A673 (cell line): ENCODE measurements around the gene RANBP3. TPM values are rescaled to one million over a fixed set of nuclear protein-coding genes. Genes with fewer than 3 reads are reported as not detected.

Source experiments
- BruUV-seq: library from RNA; stranded (reverse); fragments of 400-500 nt; replicated peaks from 2 replicates; lab custom pipeline; 2021; lab: Mats Ljungman, UMichigan
- CTCF ChIA-PET: fragments of 300-600 bp; sonication (Branson Sonifier 250); formaldehyde crosslinking; loops from one replicate; lab custom pipeline; 2022; ENCODE audit warnings: antibody characterized with exemption; lab: Charles Lee
- POLR2A ChIA-PET: fragments of 300-600 bp; sonication (Branson Sonifier 250); formaldehyde crosslinking; loops from one replicate; lab custom pipeline; 2022; ENCODE audit warnings: antibody characterized with exemption; ENCODE audit not compliant: low non-redundant PET; lab: Charles Lee
- DNase-seq: peaks from one replicate; pipeline ENCODE4 v3.0.0-alpha.2; 2015; ENCODE audit warnings: low spot score
- H3K27ac ChIP-seq: fragments of 200-600 bp; sonication (generic); 2 replicates; pipeline ENCODE4 v1.5.1; 2016; ENCODE audit warnings: mixed run types, low read depth, mild to moderate bottlenecking, mixed read lengths, antibody characterized with exemption, low read length; ENCODE audit not compliant: poor library complexity, severe bottlenecking
- H3K27me3 ChIP-seq: fragments of 200-600 bp; sonication (generic); replicated peaks from 2 replicates; pipeline ENCODE4 v1.6.1; 2017; ENCODE audit warnings: mixed run types, low read depth, mild to moderate bottlenecking, mixed read lengths, antibody characterized with exemption, low read length; ENCODE audit not compliant: insufficient read depth, poor library complexity
- H3K36me3 ChIP-seq: fragments of 200-600 bp; sonication (generic); 2 replicates; pipeline ENCODE4 v1.6.1; 2016; ENCODE audit warnings: mixed run types, mild to moderate bottlenecking, mixed read lengths, antibody characterized with exemption, low read length; ENCODE audit not compliant: insufficient read depth, poor library complexity, severe bottlenecking
- H3K4me1 ChIP-seq: fragments of 200-600 bp; sonication (generic); 2 replicates; pipeline ENCODE4 v1.6.1; 2017; ENCODE audit warnings: mixed run types, mild to moderate bottlenecking, mixed read lengths, antibody characterized with exemption, low read length; ENCODE audit not compliant: insufficient read depth, poor library complexity, severe bottlenecking
- H3K4me3 ChIP-seq: fragments of 200-600 bp; sonication (generic); 2 replicates; pipeline ENCODE4 v1.5.1; 2016; ENCODE audit warnings: low read depth, mixed run types, mild to moderate bottlenecking, mixed read lengths, low read length; ENCODE audit not compliant: poor library complexity, severe bottlenecking
- H3K9me3 ChIP-seq: fragments of 200-600 bp; sonication (generic); 2 replicates; pipeline ENCODE4 v1.6.1; 2016; ENCODE audit warnings: mixed run types, low read depth, mild to moderate bottlenecking, mixed read lengths, antibody characterized with exemption, low read length; ENCODE audit not compliant: poor library complexity, severe bottlenecking
- EZH2 ChIP-seq: fragments of 200-600 bp; sonication (generic); IDR thresholded peaks from 2 replicates; pipeline ENCODE4 v1.6.1; 2017; ENCODE audit warnings: borderline replicate concordance, low read depth, mild to moderate bottlenecking, mixed read lengths, antibody characterized with exemption, low read length; ENCODE audit not compliant: poor library complexity, severe bottlenecking
- intact Hi-C: fragments of 100-400 bp; cut with micrococcal nuclease; formaldehyde crosslinking; loops from one replicate; pipeline ENCODE4 v1.10.0; 2022; ENCODE audit not compliant: unreplicated experiment
- total RNA-seq: library from RNA; stranded (reverse); gene quantifications from 2 replicates; pipeline ENCODE4 v1.2.3, GENCODE V29; 2021
- TF ChIP-seq, protein P1 (sequence below): fragments of 300-800, 200-600 bp; sonication (generic); conservative IDR thresholded peaks from 2 replicates; pipeline ENCODE4 v1.5.1; 2017; ENCODE audit warnings: low read depth, mild to moderate bottlenecking, antibody characterized with exemption, low read length, moderate library complexity, mixed read lengths

RANBP3 gene
- total RNA-seq, 1 experiment from 2014 or later, result 130 TPM

DNA sequence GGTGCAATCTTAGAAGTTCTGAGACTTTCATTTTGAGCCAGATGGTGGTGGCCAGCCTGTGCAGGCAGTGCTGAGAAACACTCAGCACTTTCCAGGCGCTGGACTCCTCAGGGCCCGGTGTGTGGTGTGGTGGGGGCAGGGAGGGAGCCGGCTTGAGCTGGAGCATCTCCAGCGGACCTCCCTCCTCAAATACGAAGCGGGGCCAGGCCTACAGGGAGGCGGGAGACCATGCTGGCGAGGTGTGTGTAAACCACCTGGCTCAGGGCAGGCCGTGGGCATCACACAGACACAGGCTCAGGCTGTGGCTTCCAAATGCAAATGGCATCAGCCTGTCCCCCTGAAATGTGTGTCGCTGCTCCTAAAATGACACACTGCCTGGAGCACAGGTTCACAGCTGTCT, 33.3 kb upstream of the RANBP3 start:
- no peaks in the 10 kb centered on the region for H3K4me1 ChIP-seq
- no peaks in the 10 kb centered on the region for H3K36me3 ChIP-seq
- BruUV-seq, result no TSS peak
- no peak overlapping the region for H3K4me3 ChIP-seq
- intact Hi-C loops, result no loop called here
- TF ChIP-seq, protein P1, sequence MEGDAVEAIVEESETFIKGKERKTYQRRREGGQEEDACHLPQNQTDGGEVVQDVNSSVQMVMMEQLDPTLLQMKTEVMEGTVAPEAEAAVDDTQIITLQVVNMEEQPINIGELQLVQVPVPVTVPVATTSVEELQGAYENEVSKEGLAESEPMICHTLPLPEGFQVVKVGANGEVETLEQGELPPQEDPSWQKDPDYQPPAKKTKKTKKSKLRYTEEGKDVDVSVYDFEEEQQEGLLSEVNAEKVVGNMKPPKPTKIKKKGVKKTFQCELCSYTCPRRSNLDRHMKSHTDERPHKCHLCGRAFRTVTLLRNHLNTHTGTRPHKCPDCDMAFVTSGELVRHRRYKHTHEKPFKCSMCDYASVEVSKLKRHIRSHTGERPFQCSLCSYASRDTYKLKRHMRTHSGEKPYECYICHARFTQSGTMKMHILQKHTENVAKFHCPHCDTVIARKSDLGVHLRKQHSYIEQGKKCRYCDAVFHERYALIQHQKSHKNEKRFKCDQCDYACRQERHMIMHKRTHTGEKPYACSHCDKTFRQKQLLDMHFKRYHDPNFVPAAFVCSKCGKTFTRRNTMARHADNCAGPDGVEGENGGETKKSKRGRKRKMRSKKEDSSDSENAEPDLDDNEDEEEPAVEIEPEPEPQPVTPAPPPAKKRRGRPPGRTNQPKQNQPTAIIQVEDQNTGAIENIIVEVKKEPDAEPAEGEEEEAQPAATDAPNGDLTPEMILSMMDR, result no peak
- no peak for TF ChIP-seq EZH2
- no peak for DNase-seq
- POLR2A ChIA-PET, result no interaction called here
- no peaks in the 10 kb centered on the region for H3K27me3 ChIP-seq
- CTCF ChIA-PET, result no interaction called here
- H3K27ac ChIP-seq, result no peak overlapping the region
- no peaks in the 10 kb centered on the region for H3K9me3 ChIP-seq

DNA sequence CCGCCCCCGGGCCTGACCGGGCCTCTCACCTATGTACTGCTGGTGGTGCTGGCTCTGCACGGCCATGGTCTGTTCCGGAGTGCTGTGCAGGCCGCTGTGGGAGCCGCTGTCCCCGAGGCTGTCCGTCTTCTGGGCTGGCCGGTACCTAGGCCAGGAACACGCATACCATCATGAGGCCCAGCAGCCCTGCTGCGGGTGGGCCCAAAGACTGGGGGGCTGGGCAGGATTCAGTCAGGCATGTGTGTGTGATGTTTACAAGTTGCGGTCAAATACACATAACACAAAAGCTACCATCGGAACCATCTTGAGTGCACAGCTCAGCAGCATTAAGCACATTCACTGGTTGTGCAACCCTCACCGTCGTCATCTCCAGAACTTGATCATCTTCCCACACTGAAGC, 32.2 kb upstream of the RANBP3 start:
- ChIA-PET POLR2A (no interaction called here), CTCF (no interaction called here)
- no TSS peak for BruUV-seq
- no peak for DNase-seq
- no peak overlapping the region for H3K27ac ChIP-seq
- H3K4me3 ChIP-seq, result no peak overlapping the region
- intact Hi-C loops, result no loop called here
- TF ChIP-seq, protein P1, result no peak
- no peak for TF ChIP-seq EZH2
- H3K9me3 ChIP-seq, result no peaks in the 10 kb centered on the region
- no peaks in the 10 kb centered on the region for H3K36me3 ChIP-seq
- H3K4me1 ChIP-seq, result no peaks in the 10 kb centered on the region
- H3K27me3 ChIP-seq, result no peaks in the 10 kb centered on the region

DNA sequence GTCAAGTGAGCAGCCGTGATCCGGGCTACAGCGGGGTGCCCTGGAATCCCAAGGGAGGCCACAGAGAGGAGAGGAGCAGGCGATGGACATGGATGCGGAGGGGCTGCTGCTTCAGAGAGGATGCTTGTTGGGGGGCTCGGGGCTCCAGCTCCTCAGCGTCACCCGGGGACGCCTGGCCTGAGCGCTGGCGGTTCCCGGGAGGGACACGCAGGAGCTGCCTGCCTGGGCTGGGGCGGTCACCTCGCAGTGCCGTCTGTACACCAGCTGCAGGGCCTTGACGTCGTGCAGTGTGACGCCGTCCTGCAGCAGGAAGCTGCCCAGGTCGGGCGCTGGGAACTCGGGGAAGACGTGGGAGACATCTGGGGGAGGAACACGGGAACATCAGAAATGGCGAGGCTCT, 29.9 kb upstream of the RANBP3 start:
- no peaks in the 10 kb centered on the region for H3K4me1 ChIP-seq
- CTCF ChIA-PET, result interaction anchor here (1.5 kb wide), 1 partner anchor 14 kb away, joined by 3 read pairs; no protein-coding TSS in a partner anchor
- BruUV-seq, result no TSS peak

More for the DNA sequence above, 29.9 kb upstream of the RANBP3 start:
- intact Hi-C loops, result no loop called here
- H3K36me3 ChIP-seq, result no peaks in the 10 kb centered on the region
- no peaks in the 10 kb centered on the region for H3K27me3 ChIP-seq
- TF ChIP-seq EZH2, result no peak
- TF ChIP-seq, protein P1, result no peak
- POLR2A ChIA-PET, result no interaction called here
- no peak overlapping the region for H3K4me3 ChIP-seq
- DNase-seq, result no peak
- H3K9me3 ChIP-seq, result no peaks in the 10 kb centered on the region
- H3K27ac ChIP-seq, result no peak overlapping the region
